Measurements from ENCODE around the gene SLC39A2.
"Not testable (repeated sequence)": the region's sequence is repeated elsewhere in the genome, so short reads cannot be mapped to it uniquely, and the experiment has no call there.

DNA sequence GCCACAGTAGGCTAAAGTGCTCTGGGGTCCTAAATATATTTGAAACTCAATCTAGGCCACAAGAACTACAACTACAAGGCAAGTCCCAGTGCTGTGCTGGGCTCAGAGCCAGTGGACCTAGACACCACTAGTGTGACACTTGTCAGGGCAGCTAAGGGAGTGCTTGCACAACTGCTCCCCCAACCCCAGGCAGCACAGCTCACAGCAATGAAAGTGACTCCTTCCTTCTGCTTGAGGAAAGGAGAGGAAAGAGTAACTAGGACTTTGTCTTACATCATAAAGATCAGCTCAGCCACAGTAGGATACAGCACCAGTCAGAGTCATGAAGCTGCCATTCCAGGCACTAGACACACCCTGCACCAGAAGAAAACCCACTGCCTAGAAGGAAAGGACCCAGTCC is 40.1 kb upstream of the SLC39A2 start:
- not testable (repeated sequence) for TF ChIP-seq CTCF (IDR thresholded peaks at IDR 0.05; ENCODE audit: insufficient read depth, low read length, poor library complexity, severe bottlenecking); EZH2phosphoT487 (conservative IDR thresholded peaks at IDR 0.05; ENCODE audit: low read length)
